Measurements from ENCODE around the gene LAMC2.

DNA sequence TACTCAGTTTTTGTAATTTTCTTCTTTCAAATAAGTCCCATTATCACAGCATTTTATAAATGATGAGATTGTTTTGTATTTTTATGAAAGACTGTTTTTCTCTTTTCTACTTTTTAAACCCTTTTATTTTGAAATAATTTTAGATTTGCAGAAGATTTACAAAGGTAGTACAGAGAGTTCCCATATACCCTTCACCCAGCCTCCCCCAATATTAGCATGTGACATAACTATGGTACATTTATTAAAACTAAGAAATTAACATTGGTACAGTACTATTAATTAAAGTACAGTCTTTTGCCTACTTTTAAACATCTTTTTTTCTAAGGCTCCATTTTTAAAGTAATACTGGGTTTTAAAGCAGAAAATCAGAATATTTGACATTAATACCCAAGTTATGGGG, 35.6 kb upstream of the LAMC2 start:
- TF ChIP-seq, protein P1, sequence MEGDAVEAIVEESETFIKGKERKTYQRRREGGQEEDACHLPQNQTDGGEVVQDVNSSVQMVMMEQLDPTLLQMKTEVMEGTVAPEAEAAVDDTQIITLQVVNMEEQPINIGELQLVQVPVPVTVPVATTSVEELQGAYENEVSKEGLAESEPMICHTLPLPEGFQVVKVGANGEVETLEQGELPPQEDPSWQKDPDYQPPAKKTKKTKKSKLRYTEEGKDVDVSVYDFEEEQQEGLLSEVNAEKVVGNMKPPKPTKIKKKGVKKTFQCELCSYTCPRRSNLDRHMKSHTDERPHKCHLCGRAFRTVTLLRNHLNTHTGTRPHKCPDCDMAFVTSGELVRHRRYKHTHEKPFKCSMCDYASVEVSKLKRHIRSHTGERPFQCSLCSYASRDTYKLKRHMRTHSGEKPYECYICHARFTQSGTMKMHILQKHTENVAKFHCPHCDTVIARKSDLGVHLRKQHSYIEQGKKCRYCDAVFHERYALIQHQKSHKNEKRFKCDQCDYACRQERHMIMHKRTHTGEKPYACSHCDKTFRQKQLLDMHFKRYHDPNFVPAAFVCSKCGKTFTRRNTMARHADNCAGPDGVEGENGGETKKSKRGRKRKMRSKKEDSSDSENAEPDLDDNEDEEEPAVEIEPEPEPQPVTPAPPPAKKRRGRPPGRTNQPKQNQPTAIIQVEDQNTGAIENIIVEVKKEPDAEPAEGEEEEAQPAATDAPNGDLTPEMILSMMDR (IDR thresholded peaks at IDR 0.05) = no peak
- no peak for TF ChIP-seq POLR2A (IDR thresholded peaks at IDR 0.05)
